ENCODE results near the gene PERM1.
"Not testable (repeated sequence)": the region's sequence is repeated elsewhere in the genome, so short reads cannot be mapped to it uniquely, and the experiment has no call there.

PERM1 gene

DNA sequence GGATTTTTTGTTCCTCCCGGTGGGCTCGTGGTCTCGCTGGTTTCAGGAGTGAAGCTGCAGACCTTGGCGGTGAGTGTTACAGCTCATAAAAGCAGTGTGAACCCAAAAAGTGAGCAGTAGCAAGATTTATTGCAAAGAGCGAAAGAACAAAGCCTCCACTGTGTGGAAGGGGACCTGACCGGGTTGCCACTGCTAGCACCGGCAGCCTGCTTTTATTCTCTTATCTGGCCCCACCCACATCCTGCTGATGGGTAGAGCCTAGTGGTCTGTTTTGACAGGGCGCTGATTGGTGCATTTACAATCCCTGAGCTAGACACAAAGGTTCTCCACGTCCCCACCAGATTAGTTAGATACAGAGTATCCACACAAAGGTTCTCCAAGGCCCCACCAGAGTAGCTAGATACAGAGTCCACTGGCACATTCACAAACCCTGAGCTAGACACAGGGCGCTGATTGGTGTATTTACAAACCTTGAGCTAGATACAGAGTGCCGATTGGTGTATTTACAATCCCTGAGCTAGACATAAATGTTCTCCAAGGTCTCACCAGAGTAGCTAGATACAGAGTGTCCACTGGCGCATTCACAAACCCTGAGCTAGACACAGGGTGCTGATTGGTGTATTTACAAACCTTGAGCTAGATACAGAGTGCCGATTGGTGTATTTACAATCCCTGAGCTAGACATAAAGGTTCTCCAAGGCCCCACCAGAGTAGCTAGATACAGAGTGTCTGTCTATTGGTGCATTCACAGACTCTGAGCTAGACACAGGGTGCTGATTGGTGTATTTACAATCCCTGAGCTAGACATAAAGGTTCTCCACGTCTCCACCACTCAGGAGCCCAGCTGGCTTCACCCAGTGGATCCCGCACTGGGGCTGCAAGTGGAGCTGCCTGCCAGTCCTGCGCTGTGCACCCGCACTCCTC is 35.8 kb upstream of the PERM1 start:
- not testable (repeated sequence) for DNase-seq (ENCODE audit: low read depth)

DNA sequence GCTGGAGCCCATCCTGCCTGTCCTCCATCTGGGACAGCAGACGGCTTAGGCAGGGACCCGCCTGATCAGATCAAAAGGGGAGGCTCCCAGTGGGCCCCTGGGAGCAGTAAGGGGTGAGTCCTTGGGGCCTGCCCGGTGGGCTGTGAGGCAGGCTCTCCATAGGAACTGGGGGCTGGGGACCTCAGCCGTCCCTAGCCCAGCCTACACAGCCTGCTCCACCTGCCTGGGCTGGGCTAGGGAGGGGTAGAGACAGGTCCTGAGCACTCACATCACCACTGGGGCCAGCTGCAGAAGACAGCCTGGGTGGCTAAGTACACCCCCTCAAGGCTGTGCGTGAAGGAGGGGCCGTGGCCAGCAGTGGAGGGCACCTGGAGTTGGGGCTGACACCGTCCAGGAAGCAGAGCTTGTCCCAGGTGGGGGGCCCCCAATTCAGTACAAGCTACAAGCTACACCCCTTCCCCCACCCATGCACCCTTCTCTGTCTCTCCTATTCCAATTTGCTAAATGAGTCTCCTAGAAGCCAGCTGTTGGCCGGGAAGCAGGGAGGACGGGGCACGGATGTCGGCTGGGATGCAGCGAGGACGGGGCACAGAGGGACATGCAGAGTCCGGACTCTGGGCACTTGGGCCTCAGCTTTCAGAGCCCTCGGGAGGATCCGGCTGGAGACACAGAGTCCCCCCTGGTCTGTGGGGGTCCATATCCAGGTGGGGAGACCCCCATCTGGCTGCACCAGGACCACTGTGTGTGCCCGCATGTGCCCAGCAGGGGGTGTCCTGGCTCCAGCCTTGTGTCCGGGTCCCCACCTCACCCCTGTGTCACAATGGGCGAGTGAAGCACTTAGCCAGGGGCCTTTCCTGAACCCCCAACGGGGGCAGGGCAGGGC is 33.1 kb upstream of the PERM1 start:
- no peak for DNase-seq (ENCODE audit: low read depth)

DNA sequence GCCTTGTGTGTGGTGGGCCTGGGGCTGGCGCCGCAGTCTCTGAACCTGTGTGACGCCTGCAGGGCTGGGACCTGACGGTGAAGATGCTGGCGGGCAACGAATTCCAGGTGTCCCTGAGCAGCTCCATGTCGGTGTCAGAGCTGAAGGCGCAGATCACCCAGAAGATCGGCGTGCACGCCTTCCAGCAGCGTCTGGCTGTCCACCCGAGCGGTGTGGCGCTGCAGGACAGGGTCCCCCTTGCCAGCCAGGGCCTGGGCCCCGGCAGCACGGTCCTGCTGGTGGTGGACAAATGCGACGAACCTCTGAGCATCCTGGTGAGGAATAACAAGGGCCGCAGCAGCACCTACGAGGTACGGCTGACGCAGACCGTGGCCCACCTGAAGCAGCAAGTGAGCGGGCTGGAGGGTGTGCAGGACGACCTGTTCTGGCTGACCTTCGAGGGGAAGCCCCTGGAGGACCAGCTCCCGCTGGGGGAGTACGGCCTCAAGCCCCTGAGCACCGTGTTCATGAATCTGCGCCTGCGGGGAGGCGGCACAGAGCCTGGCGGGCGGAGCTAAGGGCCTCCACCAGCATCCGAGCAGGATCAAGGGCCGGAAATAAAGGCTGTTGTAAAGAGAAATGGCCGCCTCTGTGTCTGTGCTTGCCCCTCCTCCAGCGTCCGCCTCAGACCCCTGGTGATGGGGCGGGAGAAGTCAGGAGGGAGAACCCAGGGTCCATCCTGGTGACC is 32.2 kb upstream of the PERM1 start:
- no peak for DNase-seq (ENCODE audit: low read depth)

DNA sequence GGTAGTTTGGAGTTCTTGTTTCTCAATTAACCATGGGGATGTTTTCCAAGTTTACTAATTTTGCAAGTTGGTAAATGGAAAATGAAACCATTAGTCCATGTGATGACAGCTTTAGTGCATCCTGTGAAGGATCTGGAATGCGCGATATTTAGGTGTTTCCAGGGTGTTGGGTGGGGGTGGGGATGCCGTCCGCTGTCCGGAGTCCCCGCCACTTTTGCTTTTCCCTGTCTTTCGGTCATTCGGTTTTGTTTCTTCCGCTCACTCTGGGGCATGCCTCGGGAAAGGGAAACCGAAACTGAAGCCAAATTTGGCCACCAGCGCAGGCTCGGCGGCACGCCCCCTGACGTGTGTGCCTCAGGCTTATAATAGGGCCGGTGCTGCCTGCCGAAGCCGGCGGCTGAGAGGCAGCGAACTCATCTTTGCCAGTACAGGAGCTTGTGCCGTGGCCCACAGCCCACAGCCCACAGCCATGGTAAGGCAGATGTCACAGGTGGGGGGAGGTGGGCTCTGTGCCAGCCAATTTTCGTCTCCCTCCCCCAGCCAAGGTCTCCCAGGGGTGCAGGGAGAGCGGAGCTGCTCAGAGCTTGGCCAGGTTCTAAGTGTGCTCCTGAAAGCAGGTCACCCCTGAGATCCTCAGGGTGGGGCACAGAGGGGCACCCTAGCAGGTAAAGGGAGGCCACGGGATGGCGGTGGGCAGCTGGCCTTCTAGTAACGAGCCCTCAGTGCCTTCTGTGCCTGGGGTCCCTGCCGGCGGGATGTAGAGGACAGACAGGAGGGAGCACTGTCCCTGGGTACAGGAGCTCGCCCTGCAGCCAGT is 31.4 kb upstream of the PERM1 start, which contains the start of gene ISG15:
Gene ISG15 (plus strand): TSS at position 393 of the 817 bp plus-strand sequence. CDS start 77 bp downstream, at position 470.
- peak; percentile 70 for DNase-seq (ENCODE audit: low read depth)

DNA sequence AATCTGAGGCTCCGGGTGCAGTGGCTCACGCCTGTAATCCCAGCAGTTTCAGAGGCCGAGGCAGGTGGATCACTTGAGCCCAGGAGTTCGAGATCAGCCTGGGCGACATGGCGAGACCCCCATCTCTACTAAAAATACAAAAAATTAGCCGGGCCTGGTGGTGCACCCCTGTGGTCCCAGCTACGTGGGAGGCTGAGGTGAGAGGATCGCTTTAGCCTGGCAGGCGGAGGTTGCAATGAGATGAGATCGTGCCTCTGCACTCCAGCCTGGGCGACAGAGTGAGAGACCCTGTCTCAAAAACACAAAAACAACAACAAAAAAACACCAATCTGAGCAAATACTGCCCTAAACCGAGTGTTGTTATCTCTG is 30.8 kb upstream of the PERM1 start:
- DNase-seq (ENCODE audit: low read depth) = not testable (repeated sequence)

DNA sequence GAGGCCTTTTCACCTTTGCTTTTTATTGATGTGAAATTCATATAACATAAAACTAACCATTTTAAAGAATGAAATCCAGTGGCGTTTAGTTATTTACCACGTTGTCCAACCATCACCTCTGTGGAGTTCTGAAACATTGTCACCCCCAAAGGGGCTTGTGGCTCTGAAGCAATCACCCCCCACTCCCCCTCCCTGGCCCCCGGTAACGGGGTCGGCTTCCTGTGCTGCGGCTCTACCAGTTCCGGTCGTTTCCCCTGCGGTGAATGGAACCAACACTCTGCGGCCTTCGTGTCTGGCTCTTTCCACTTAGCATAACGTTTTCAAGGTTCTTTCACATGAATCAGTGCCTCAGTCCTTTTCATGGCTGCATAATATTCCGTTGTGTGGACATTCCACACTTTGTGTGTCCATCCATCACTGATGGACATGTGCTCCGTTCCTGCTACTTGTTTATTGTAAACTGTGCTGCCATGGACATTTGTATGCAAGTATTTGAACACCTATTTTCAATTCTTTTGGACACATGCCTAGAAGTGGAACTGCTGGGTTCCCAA is 29.6 kb upstream of the PERM1 start:
- no peak for DNase-seq (ENCODE audit: low read depth)

DNA sequence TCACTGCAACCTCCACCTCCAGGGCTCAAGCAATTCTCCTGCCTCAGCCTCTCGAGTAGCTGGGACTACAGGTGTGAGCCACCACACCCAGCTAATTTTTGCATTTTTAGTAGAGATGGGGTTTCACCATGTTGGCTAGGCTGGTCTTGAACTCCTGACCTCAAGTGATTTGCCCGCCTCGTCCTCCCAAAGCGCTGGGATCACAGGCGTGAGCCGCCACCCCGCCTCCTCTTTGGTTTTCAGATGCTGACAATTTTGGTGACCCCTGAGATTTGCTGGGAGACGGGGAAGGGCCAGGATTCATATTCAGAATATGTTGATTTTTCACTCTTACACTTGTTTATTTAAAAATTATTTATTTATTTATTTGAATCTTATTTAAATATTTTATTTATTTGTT is 28.2 kb upstream of the PERM1 start:
- not testable (repeated sequence) for DNase-seq (ENCODE audit: low read depth)

DNA sequence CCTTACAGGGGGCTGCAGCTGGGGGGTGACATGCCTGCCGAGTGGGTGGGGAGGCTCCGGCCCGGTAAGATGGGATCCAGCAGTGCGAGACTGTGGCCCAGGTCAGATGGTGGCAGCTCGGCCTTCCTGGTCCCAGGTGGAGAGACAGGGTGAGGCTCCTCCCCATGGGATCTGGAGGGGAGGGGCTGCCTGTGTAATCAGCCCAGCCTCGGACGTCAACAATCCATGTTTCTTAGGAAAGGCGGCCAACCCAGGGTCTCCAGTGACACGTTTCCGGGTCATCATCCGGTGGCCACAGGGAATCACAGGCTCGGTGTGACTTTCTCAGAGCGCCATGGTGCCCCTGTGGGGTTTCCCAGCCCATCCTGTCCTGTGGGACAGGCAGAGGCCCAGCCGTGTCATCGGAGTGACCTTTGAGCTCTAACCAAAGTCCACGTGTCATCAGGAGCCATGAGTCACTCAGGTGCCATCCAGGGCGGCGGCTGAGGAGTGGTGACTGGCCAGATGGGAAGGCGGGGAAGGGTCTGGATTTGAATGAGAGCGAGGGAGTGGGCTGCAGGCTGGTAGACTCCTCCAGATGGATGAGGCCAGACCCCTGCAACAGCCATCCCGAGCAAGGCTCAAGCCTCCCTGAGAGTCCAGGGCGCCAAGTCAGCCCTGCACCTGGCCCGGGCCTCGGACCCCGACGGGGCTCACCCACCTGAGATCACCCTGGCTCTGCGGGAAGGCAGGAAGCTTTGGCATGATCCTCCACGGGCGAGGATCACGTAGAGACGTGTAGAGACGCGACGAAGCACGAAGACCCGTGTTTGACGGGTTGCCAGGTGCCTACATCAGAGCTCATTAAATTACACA is 24.6 kb upstream of the PERM1 start:
- DNase-seq (ENCODE audit: low read depth) = no peak

DNA sequence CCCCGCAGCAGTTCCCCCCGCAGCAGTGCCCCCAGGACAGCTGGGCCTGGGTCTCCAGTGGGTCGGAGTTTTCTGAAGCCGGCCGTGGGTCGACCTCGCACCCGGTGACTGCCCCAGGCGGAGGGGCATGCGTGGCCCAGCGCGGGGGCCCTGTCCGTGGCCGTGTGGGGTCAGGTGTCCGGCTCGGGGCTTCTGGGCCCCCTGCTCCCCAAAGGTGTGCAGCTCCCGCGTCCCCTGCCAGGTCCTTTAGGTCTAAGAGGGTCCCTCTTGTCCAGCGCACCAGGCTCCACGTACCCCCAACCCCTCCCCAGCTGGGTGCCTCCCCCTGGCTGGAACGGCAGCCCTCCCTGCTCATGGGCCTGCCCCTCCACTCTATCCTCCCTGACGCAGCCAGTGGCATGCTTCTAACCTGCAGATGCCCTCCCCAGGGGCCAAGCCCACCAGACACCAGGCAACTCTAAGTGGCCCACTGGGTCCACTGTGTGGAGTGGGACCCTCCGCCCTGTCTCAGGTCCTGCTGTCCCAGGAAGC is 23.9 kb upstream of the PERM1 start:
- DNase-seq (ENCODE audit: low read depth) = no peak

DNA sequence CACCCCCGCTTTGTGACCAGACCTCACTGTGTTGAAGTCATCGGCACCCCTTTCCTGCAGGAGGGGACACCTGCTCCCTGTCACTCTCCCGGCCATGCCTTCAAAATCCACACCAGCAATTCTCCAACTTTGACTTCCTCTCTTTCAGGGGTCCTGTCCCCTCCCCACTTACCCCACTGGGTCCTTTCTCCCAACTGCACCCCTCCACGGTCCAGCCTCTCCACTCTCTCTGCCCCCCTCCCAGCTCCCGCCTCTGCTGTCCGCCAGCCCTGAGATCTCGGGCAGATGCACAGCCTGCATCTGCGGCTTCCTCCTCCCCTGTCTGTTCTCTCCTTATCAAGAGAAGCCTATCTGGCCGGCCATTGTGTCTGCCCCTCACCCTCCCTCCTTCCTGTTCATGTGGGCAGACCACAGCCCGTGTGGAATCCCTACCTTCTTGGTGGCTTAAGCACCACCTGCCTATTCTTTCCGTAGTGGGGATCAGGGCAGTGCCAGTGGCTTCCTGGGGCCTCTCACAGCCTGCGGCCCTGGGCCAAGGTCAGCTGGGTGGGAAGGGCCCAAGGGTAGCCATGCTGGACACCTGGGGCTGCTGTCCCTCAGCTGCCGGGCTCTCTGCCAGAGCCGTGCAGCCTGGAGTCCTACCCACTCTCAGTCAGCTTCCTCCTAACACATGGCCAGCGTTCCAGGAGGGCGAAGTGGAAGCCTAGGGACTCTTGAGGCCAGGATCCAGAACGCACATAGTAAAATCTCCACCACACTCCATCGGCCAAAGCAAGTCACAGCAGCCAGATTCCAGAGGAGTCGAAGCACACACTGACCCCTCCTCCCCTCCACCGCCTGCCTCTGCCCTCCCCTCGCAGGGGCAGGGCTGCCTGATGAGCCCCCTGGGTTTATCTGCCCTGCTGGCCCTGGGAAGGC is 23.1 kb upstream of the PERM1 start:
- peak; percentile 51 for DNase-seq (ENCODE audit: low read depth)

DNA sequence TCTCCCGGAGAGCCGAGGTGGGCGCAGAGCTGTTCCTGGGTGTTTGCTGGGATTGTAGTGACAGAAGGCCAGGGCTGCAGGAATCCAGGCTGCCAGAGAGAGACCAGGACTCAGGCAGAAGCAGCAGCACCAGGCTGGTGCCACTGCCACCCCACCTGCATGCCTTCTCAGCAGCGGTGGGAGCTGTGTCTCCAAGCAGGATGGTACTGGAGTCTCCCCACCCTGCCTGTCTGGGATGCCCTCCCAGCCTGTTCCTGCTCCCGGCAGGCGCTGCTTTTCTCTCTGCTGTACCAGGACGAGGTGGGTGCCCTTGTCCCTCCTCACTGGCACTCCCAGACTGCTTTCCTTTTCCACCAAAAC is 22.5 kb upstream of the PERM1 start:
- DNase-seq (ENCODE audit: low read depth) = no peak

DNA sequence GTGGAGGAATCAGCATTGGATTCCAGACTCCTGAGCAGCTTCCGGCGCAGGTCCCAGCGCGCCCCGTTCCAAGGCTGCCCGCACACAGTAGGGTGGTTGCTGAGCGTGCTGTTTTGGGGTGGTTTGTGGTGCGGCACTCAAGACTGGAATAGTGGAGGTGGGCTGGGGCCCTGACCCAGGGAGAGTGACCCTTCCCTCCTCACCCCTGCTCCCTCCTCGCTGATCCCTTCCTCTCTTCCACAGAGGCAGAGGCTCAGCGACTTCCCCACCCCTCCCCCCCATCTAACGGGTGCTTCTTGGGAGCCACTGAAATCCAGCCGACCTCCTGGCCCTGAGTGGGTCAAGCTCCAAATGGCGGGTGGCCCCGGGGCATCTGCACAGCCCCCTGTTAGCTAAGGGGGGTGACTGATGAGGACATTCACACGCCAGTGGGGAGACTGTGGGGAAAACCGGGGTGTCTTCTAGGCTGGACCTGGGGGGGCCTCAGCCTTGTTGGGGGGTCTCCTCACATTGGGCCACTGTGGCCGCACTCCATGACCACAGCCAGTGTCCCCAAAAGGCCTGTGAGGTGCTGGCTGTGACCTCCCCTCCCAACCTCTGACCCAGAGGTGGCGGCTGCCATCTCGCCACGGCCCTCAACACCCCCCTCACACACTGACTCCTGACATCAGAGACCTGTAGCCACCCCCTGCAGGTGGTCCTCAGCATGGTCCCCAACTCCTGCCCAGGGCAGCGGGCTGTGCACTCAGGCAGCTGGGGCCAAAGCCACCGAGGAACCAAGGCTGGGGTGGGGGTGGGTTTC is 21.9 kb upstream of the PERM1 start:
- DNase-seq (ENCODE audit: low read depth) = no peak

DNA sequence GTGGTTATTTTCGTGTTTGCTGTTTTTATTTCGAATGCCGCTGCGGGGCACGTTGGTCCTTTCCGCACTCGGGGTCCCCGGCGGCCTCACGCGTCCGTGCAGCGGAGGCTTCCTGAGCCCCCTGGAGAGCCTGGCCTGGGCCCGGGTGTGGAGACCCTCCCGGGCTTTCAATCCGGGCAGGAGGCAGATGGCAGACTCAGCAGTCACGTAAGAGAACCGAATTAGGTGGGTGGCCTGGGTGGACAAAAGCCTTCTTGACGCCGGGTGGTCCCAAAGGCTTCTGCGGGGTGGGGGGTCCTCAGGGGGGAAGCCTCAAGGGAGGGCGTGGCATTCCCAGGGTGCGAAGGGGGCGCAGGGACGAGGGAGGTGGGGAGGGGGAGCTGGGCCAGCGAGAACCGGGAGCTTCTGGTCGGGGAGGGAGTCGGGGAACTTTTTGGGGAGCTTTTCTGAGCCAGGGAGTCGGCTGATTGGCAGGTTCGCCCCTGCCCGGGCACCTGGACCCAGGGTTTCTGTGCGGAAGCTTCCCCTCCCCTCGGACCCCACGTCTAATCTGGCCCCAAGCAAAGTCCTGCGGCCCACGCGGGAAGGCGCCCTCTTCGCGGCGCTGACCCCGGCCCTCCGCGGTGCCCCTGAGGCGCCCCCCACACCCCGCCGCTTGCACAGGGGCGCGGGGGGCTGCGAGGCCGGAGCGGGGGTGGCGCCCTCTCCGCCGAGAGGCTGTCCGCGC is 19.3 kb upstream of the PERM1 start:
- DNase-seq (ENCODE audit: low read depth) = no peak

DNA sequence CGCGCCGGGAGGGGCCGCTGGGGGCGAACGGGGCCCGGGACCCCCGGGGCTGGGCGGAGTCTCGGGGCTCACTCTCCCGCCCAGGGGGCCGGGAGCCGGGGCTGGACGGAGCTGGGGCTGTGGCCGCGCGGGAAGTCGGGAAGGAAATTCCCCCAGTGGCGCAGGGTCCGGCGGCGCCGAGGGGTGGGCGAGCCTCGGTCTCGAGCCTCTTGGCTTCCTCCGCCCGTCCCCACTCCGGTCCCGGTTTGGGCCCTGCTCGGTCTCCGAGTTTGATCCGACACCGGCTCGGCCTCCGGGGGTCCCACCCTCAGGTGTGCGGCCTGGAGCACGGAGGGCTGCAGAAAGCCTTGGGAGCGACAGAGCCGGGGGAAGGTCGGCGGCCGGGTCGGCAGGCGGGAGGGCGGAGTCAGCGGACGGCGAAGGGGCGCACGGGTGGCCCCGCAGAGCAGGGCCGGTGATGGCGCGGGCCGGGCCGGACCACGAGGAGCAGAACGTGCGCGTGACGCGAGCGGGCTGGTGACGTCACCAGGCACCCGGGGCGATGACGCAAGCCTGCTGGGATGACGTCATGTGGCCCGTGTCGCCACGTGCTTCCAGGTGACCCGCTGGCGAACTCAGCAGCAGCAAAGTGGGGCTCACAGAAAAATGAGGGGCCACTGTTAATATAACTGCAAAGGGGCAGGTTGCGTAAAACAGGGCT is 18.6 kb upstream of the PERM1 start:
- DNase-seq (ENCODE audit: low read depth) = peak; percentile 72

DNA sequence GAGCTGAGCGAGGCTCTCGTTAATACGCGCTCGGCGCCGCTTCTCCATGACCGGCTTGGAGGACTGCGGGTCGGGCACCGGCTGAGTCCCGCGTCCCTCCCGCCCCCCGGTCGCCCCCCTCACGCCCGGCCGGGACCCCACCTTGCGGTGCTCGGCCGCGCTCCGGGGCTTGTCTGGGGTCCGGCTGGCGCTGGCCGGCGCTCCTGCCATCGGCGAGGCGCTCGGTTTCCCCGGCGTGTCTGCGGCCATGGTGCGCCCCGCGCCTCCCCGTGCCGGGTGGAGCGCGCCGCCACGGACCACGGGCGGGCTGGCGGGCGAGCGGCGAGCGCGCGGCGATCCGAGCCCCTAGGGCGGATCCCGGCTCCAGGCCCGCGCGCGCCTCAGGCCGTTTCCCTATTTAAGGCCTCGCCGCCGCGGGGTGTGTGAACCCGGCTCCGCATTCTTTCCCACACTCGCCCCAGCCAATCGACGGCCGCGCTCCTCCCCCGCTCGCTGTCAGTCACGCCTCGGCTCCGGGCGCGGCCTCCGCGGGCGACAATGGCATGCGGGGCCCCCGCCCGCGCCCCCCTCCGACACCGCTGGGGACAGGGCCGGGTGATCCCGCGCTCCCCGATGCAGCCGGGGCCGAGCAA is 17.9 kb upstream of the PERM1 start, which contains the start of gene HES4:
Gene HES4 (minus strand): TSS at position 373 of the 632 bp plus-strand sequence. CDS start 124 bp downstream, at position 249.
- peak; percentile 87 for DNase-seq (ENCODE audit: low read depth)

All from amniotic epithelial cell (primary cell).